Choroid plexus epithelial cell (primary cell): ENCODE results near the gene HNRNPU.

ENCODE experiments used
- DNase-seq: peaks from one replicate; pipeline ENCODE4 v3.0.0-alpha.2; 2010; ENCODE audit warnings: low read depth
- H3K4me3 ChIP-seq: 2 replicates; pipeline ENCODE4 v1.5.1; 2011; ENCODE audit warnings: low read depth, mild to moderate bottlenecking, control low read depth, low read length, moderate library complexity
- TF ChIP-seq, protein P1 (sequence below): conservative IDR thresholded peaks from 2 replicates; pipeline ENCODE4 v1.5.1; 2011; ENCODE audit warnings: low read depth, mild to moderate bottlenecking, control low read depth, inconsistent platforms, low read length, moderate library complexity

Gene HNRNPU

GRCh38 chr1:244858357-244858756, 6.0 kb downstream of the HNRNPU start:
- TF ChIP-seq, protein P1, sequence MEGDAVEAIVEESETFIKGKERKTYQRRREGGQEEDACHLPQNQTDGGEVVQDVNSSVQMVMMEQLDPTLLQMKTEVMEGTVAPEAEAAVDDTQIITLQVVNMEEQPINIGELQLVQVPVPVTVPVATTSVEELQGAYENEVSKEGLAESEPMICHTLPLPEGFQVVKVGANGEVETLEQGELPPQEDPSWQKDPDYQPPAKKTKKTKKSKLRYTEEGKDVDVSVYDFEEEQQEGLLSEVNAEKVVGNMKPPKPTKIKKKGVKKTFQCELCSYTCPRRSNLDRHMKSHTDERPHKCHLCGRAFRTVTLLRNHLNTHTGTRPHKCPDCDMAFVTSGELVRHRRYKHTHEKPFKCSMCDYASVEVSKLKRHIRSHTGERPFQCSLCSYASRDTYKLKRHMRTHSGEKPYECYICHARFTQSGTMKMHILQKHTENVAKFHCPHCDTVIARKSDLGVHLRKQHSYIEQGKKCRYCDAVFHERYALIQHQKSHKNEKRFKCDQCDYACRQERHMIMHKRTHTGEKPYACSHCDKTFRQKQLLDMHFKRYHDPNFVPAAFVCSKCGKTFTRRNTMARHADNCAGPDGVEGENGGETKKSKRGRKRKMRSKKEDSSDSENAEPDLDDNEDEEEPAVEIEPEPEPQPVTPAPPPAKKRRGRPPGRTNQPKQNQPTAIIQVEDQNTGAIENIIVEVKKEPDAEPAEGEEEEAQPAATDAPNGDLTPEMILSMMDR, result no peak
- H3K4me3 ChIP-seq, result no peak overlapping the region
- no peak for DNase-seq

GRCh38 chr1:244857761-244858160, 6.6 kb downstream of the HNRNPU start:
- TF ChIP-seq, protein P1, result no peak
- H3K4me3 ChIP-seq, result no peak overlapping the region
- DNase-seq, result no peak

DNA sequence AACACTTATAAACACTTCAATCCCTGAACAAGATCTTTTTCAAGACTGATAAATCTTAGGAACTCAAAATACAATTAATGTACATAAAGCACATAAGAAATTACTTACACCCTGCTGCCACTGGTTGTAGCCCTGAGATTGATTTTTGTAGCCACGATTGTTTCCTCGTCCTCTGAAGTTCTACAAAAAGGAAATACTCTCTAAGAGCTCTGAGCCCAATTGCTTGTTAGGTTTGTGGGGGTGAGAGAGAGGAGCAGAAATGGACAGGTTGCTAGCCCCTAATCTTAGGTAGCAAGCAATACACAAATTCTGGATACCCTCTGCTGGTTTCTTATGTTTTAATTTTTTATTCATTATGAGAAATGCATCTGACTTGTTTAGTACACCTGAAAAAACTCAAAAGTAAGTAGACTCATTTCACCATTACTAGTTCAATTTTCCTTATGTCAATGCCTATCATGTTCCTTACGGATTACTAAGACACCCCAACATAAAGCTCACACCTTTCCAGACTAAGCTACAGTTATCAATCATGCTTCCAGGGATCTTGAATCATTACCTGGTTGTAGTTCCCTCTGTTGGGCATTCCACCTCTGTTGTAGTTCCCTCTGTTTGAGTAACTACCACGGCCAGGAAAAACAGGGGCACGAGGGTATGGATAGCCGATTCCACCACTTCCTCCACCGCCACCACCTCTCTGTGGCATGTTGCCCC, 9.3 kb downstream of the HNRNPU start:
- no peak overlapping the region for H3K4me3 ChIP-seq
- TF ChIP-seq, protein P1, result no peak
- DNase-seq, result no peak

DNA sequence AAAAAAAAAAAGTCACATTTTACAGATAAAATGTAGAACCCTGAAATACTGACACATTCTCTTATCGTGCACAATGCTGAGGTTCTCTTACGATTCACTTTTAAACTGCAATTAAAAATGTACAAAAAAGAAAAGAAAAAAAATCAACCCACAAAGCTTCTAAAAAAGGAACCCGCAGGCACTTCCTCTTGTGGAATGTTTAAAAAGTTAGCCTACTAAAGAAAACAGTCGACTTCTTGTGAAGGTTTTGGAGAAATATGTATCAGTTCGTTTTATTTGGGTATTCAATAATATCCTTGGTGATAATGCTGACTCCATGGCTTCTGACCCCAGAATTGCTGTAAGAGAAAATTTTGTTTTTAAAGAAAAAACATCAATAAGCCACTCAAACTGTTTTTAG, 10.2 kb downstream of the HNRNPU start:
- H3K4me3 ChIP-seq, result no peak overlapping the region
- TF ChIP-seq, protein P1, result no peak
- DNase-seq, result no peak

GRCh38 chr1:244852694-244853093, 11.6 kb downstream of the HNRNPU start:
- no peak overlapping the region for H3K4me3 ChIP-seq
- DNase-seq, result no peak
- TF ChIP-seq, protein P1, result no peak

DNA sequence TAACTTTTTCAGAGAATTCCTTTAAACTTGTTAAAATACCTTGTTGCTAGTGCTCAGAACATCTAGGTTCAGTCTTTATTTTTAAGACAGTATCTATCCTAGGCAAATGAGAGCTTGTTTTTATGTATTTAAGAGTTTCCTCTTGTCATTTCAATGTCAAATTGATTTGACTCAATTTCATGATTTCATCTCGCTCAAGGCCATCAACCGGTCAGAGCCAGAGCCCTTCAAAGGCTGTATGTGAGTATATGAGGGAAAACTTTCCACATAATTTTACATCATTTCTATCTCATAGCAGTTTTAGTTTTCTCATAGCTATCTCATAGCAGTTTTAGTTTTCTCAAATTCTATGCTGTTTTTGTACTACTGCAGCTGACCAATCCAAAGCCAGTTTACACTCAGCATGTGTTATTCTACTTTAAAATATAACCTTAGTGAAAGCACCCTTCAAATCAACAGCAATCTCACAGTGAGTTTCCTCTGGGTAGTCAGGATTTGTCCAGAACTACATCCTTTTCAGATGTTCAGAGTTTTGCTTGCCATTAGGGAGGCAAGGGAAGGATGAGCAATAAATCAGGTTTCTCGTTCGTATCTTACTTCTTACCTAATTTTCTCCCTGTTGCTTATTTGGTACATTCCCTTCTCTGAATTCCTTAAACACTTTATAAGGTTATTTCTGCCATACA, 12.7 kb downstream of the HNRNPU start:
- no peak overlapping the region for H3K4me3 ChIP-seq
- TF ChIP-seq, protein P1, result no peak
- DNase-seq, result no peak

GRCh38 chr1:244850896-244851295, 13.4 kb downstream of the HNRNPU start:
- TF ChIP-seq, protein P1, result no peak
- DNase-seq, result no peak
- no peak overlapping the region for H3K4me3 ChIP-seq
